Tongue (tissue), 2 donors: ENCODE data around the gene DOCK9. TPM values are rescaled to one million over a fixed set of nuclear protein-coding genes. Genes with fewer than 3 reads are reported as not detected.
A peak's percentile ranks its signal among the peaks of the same experiment; 100 is the strongest.
"Not testable (repeated sequence)": the region's sequence is repeated elsewhere in the genome, so short reads cannot be mapped to it uniquely, and the experiment has no call there.

Source experiments
- DNase-seq: peaks from one replicate; pipeline ENCODE4 v3.0.0-alpha.2; 2015
- total RNA-seq: library from RNA; depleted of rRNA; stranded (reverse); fragments of >200 nt; gene quantifications from one replicate; pipeline ENCODE4 v1.2.3, GENCODE V29; 2014

DOCK9 gene
- total RNA-seq, 1 donor from 2014 or later = 143 TPM

- DNase-seq = peak; percentile 18
Observed at GRCh38 chr13:98772794-98773452, 204.9 kb downstream of the DOCK9 start.

- DNase-seq = no peak
Observed at GRCh38 chr13:98771838-98772611, 205.8 kb downstream of the DOCK9 start.

GRCh38 chr13:98769736-98770135 is 208.1 kb downstream of the DOCK9 start:
- DNase-seq = no peak

- no peak for DNase-seq
Observed at GRCh38 chr13:98768522-98768921, 209.3 kb downstream of the DOCK9 start.

GRCh38 chr13:98766697-98767096 is 211.2 kb downstream of the DOCK9 start:
- no peak for DNase-seq

- no peak for DNase-seq
Observed at GRCh38 chr13:98765996-98766519, 211.8 kb downstream of the DOCK9 start.

- DNase-seq = no peak
Observed at GRCh38 chr13:98761986-98762616, 215.8 kb downstream of the DOCK9 start.

GRCh38 chr13:98761126-98761985 is 216.5 kb downstream of the DOCK9 start:
- DNase-seq = no peak

GRCh38 chr13:98755729-98756128 is 222.1 kb downstream of the DOCK9 start:
- no peak for DNase-seq

- DNase-seq = no peak
Observed at GRCh38 chr13:98755116-98755515, 222.7 kb downstream of the DOCK9 start.

- DNase-seq = not testable (repeated sequence)
Observed at GRCh38 chr13:98754468-98754867, 223.4 kb downstream of the DOCK9 start.

GRCh38 chr13:98752467-98753290 is 225.2 kb downstream of the DOCK9 start, which contains the start of gene SLC15A1:
TSS of gene SLC15A1 (minus strand) at chr13:98752672. CDS start at chr13:98752598, 74 bp downstream.
- DNase-seq = no peak

- DNase-seq = no peak
Observed at GRCh38 chr13:98751861-98752466, 225.9 kb downstream of the DOCK9 start.

- peak; percentile 24 for DNase-seq
Observed at GRCh38 chr13:98751367-98751782, 226.5 kb downstream of the DOCK9 start.

- DNase-seq = no peak
Observed at GRCh38 chr13:98749501-98749900, 228.4 kb downstream of the DOCK9 start.

- no peak for DNase-seq
Observed at GRCh38 chr13:98746968-98747367, 230.9 kb downstream of the DOCK9 start.
